SK-N-SH (cell line): ENCODE data around the gene RAB4B. TPM values are rescaled to one million over a fixed set of nuclear protein-coding genes. Genes with fewer than 3 reads are reported as not detected.

ENCODE experiments used
- CTCF ChIA-PET: fragments of 300-600, 350-600 bp; formaldehyde crosslinking; extraction: SDS; loops from one replicate; lab custom pipeline; 2021; lab: Yijun Ruan, JAX
- POLR2A ChIA-PET: fragments of 350-600 bp; sonication (Branson Sonifier 250); formaldehyde crosslinking; extraction: SDS; loops from one replicate; lab custom pipeline; 2020; ENCODE audit warnings: antibody characterized with exemption, inconsistent platforms; lab: Yijun Ruan, JAX
- DNase-seq: peaks from one replicate; pipeline ENCODE4 v3.0.0; 2012
- H2AFZ ChIP-seq: fragments of 200-600 bp; sonication (generic); 2 replicates; pipeline ENCODE4 v1.8.1; 2016; ENCODE audit warnings: antibody characterized with exemption, mild to moderate bottlenecking, low read depth
- H3F3A ChIP-seq: fragments of 200-600 bp; sonication (generic); replicated peaks from 2 replicates; pipeline ENCODE3; 2016; ENCODE audit warnings: antibody characterized with exemption, mild to moderate bottlenecking; ENCODE audit not compliant: insufficient read depth
- H3K27ac ChIP-seq, 2 experiments: fragments of 200-500 bp in 1 of 2; fragments of 200-600 bp in 1 of 2; sonication (Bioruptor generic) in 1 of 2; sonication (generic), shearing (Covaris generic) in 1 of 2; 2 replicates each; pipeline versions ENCODE4 v1.5.1 to v1.6.1; 2014 to 2016; ENCODE audit warnings: low read depth in 2 of 2, inconsistent platforms in 1 of 2, low read length in 1 of 2, mild to moderate bottlenecking in 1 of 2, mixed read lengths in 1 of 2
- H3K27me3 ChIP-seq: fragments of 200-600 bp; sonication (generic), shearing (Covaris generic); 2 replicates; pipeline ENCODE4 v1.6.1; 2016; ENCODE audit warnings: mixed run types; ENCODE audit not compliant: insufficient read depth
- H3K36me3 ChIP-seq, 2 experiments: fragments of 200-500 bp in 1 of 2; fragments of 200-600 bp in 1 of 2; sonication (Bioruptor generic) in 1 of 2; sonication (generic) in 1 of 2; replicated peaks in 1 of 2; 2 replicates each; pipeline versions ENCODE3 to v1.5.1; 2014 to 2016; ENCODE audit warnings: low read length in 1 of 2, mild to moderate bottlenecking in 1 of 2; ENCODE audit not compliant: insufficient read depth in 2 of 2, control insufficient read depth in 1 of 2
- H3K4me1 ChIP-seq, 2 experiments: fragments of 200-500 bp in 1 of 2; fragments of 200-600 bp in 1 of 2; sonication (Bioruptor generic) in 1 of 2; sonication (generic), shearing (Covaris generic) in 1 of 2; 2 replicates each; pipeline versions ENCODE4 v1.5.1 to v1.6.1; 2014 to 2016; ENCODE audit warnings: low read depth in 1 of 2, low read length in 1 of 2, mixed run types in 1 of 2; ENCODE audit not compliant: insufficient read depth in 2 of 2, control insufficient read depth in 1 of 2
- H3K4me2 ChIP-seq: fragments of 200-600 bp; sonication (generic), shearing (Covaris generic); 2 replicates; pipeline ENCODE4 v1.6.1; 2017; ENCODE audit warnings: mixed run types
- H3K4me3 ChIP-seq, 2 experiments: fragments of 200-500 bp in 1 of 2; fragments of 200-600 bp in 1 of 2; sonication (Bioruptor generic) in 1 of 2; sonication (generic), shearing (Covaris generic) in 1 of 2; 2 replicates each; pipeline versions ENCODE4 v1.5.1 to v1.8.1; 2014 to 2016; ENCODE audit warnings: low read depth in 2 of 2, inconsistent platforms in 1 of 2, low read length in 1 of 2, mild to moderate bottlenecking in 1 of 2, mixed read lengths in 1 of 2, moderate library complexity in 1 of 2
- H3K79me2 ChIP-seq: fragments of 200-600 bp; sonication (generic); 2 replicates; pipeline ENCODE4 v1.8.1; 2017; ENCODE audit warnings: mild to moderate bottlenecking; ENCODE audit not compliant: insufficient read depth
- H3K9ac ChIP-seq: fragments of 200-600 bp; sonication (generic); 2 replicates; pipeline ENCODE4 v1.6.1; 2017; ENCODE audit warnings: mixed run types
- H3K9me2 ChIP-seq: fragments of 200-600 bp; sonication (generic); 2 replicates; pipeline ENCODE4 v1.6.1; 2017; ENCODE audit warnings: mixed run types
- H3K9me3 ChIP-seq: fragments of 200-600 bp; sonication (generic); 2 replicates; pipeline ENCODE4 v1.6.1; 2017; ENCODE audit warnings: mixed run types, mild to moderate bottlenecking, moderate library complexity
- H4K20me1 ChIP-seq: fragments of 200-600 bp; sonication (generic); 2 replicates; pipeline ENCODE4 v1.6.1; 2017; ENCODE audit warnings: mild to moderate bottlenecking, mixed run types; ENCODE audit not compliant: insufficient read depth
- CHD2 ChIP-seq: fragments of 150-350 bp; IDR thresholded peaks from 2 replicates; pipeline ENCODE4 v1.6.1; 2018; ENCODE audit warnings: low read length; ENCODE audit not compliant: partially characterized antibody
- FOSL2 ChIP-seq: IDR thresholded peaks from 2 replicates; pipeline ENCODE4 v1.4.0; 2012; ENCODE audit warnings: low read depth, mild to moderate bottlenecking, moderate library complexity, borderline replicate concordance
- FOXJ3 ChIP-seq: sonication (generic); formaldehyde crosslinking; IDR thresholded peaks from 2 replicates; pipeline ENCODE4 v1.5.1; 2020; ENCODE audit warnings: mild to moderate bottlenecking, missing genetic modification reagents
- GABPA ChIP-seq: IDR thresholded peaks from 2 replicates; pipeline ENCODE4 v1.4.0; 2012; ENCODE audit warnings: low read depth, mild to moderate bottlenecking
- GATA2 ChIP-seq: sonication (generic); formaldehyde crosslinking; IDR thresholded peaks from 2 replicates; pipeline ENCODE4 v1.5.0; 2020; ENCODE audit warnings: mild to moderate bottlenecking, missing genetic modification reagents
- JUND ChIP-seq: IDR thresholded peaks from 2 replicates; pipeline ENCODE4 v1.4.0; 2012
- MAX ChIP-seq: IDR thresholded peaks from 2 replicates; pipeline ENCODE4 v1.4.0; 2012; ENCODE audit warnings: low read depth
- MEF2A ChIP-seq: IDR thresholded peaks from 2 replicates; pipeline ENCODE4 v1.4.0; 2012; ENCODE audit warnings: low read depth, borderline replicate concordance
- NFIC ChIP-seq: IDR thresholded peaks from 2 replicates; pipeline ENCODE4 v1.4.0; 2012; ENCODE audit warnings: borderline replicate concordance
- NRF1 ChIP-seq: IDR thresholded peaks from 2 replicates; pipeline ENCODE4 v1.6.1; 2012; ENCODE audit warnings: low read depth, mild to moderate bottlenecking, low read length
- PBX3 ChIP-seq: IDR thresholded peaks from 2 replicates; pipeline ENCODE4; 2012
- RFX5 ChIP-seq: IDR thresholded peaks from 2 replicates; pipeline ENCODE4 v1.6.1; 2012; ENCODE audit warnings: mild to moderate bottlenecking, improper control_type of control experiment, low read length
- SIN3A ChIP-seq: IDR thresholded peaks from 2 replicates; pipeline ENCODE4 v1.6.1; 2012; ENCODE audit warnings: low read depth, mild to moderate bottlenecking, low read length, moderate library complexity, borderline replicate concordance
- TAF1 ChIP-seq: IDR thresholded peaks from 2 replicates; pipeline ENCODE4 v1.6.1; 2012; ENCODE audit warnings: low read depth, mild to moderate bottlenecking, low read length, moderate library complexity, borderline replicate concordance
- TCF12 ChIP-seq: IDR thresholded peaks from 2 replicates; pipeline ENCODE4 v1.4.0; 2012
- ZBTB33 ChIP-seq: IDR thresholded peaks from 2 replicates; pipeline ENCODE4 v1.4.0; 2012; ENCODE audit warnings: low read depth, borderline replicate concordance
- WGBS: methylation state at CpG from one replicate; pipeline ENCODE4 v1.1.6; 2017; ENCODE audit warnings: low lambda C conversion rate; 5-methylcytosine and 5-hydroxymethylcytosine counted together
- polyA plus RNA-seq, 3 experiments: library from polyadenylated mRNA; depleted of rRNA; stranded (reverse); fragments of >200 nt; gene quantifications; 2 replicates each; pipeline ENCODE4 v1.2.3, GENCODE V29; 2012

Gene RAB4B
- polyA plus RNA-seq, 1 of the 3 experiments (the other 2 are of a cell fraction), result 53.2 TPM

- TF ChIP-seq JUND (no peak), TCF12 (no peak), PBX3 (no peak), GATA2 (no peak), FOXJ3 (no peak), CHD2 (no peak)
Measured at GRCh38 chr19:40742477-40742876, 35.6 kb upstream of the RAB4B start (continued).

- H3K9me2 ChIP-seq, result no peaks in the 10 kb centered on the region
- no peak overlapping the region for H3K4me2 ChIP-seq
- peaks cover under 1 to 3% of the 10 kb centered on the region in 2 experiments for H3K36me3 ChIP-seq
- 0 out of 4 replicates have a peak, but pooled peaks cover 0 to 4% of the 10 kb centered on the region in 2 experiments for H3K4me1 ChIP-seq
- H3K9me3 ChIP-seq, result no peaks in the 10 kb centered on the region
- H2AFZ ChIP-seq, result no peak overlapping the region
- H3K9ac ChIP-seq, result no peak overlapping the region
- no peak overlapping the region for H3K27ac ChIP-seq
- ChIA-PET CTCF (interaction anchor here (0.8 to 3.3 kb wide), 3 partner anchors 64 to 108 kb away, joined by 3 to 10 read pairs (median 9); no protein-coding TSS in a partner anchor), POLR2A (interaction anchor here (0.8 kb wide), 1 partner anchor 60 kb away, joined by 3 read pairs; no protein-coding TSS in a partner anchor)
- no peaks in the 10 kb centered on the region; the same call in 1 of the 2 replicates for H3K79me2 ChIP-seq
- 94% methylated on average over 8 of the region's 12 CpGs for WGBS
- H3K4me3 ChIP-seq, result no peak overlapping the region
- H3K27me3 ChIP-seq, result no peaks in the 10 kb centered on the region
- no peaks in the 10 kb centered on the region for H3F3A ChIP-seq
- DNase-seq, result no peak
- no peaks in the 10 kb centered on the region for H4K20me1 ChIP-seq
- TF ChIP-seq CHD2, result no peak
- TF ChIP-seq TCF12, result no peak
- TF ChIP-seq JUND, result no peak
- TF ChIP-seq SIN3A, result no peak
- TF ChIP-seq PBX3, result no peak
- TF ChIP-seq RFX5, result no peak
- no peak for TF ChIP-seq MAX
Measured at GRCh38 chr19:40742886-40743285, 35.2 kb upstream of the RAB4B start.

GRCh38 chr19:40743926-40744325 lies 34.1 kb upstream of the RAB4B start:
- H3F3A ChIP-seq, result no peaks in the 10 kb centered on the region
- TF ChIP-seq ZBTB33, result no peak
- TF ChIP-seq GABPA, result no peak
- no peak for TF ChIP-seq MEF2A
- TF ChIP-seq TAF1, result no peak
- no peak for TF ChIP-seq FOSL2
- TF ChIP-seq FOXJ3, result no peak
- TF ChIP-seq NRF1, result no peak
- TF ChIP-seq JUND, result no peak
- no peak for TF ChIP-seq NFIC
- TF ChIP-seq, all 33 proteins: peak for 0
- H2AFZ ChIP-seq, result no peak overlapping the region
- DNase-seq, result no peak
- no peak overlapping the region for H3K4me2 ChIP-seq
- WGBS, result 100% methylated on average over 4 of the region's 10 CpGs
- H3K36me3 ChIP-seq, result no peaks in the 10 kb centered on the region
- H3K27me3 ChIP-seq, result no peaks in the 10 kb centered on the region
- H3K9ac ChIP-seq, result no peak overlapping the region
- H3K9me2 ChIP-seq, result no peaks in the 10 kb centered on the region
- H4K20me1 ChIP-seq, result no peaks in the 10 kb centered on the region
- H3K4me3 ChIP-seq, result no peak overlapping the region
- H3K4me1 ChIP-seq, result peaks cover 3 to 4% of the 10 kb centered on the region in 2 experiments; a peak in 1 of 4 replicates
- H3K27ac ChIP-seq, result no peak overlapping the region
- H3K9me3 ChIP-seq, result no peaks in the 10 kb centered on the region
- peaks cover 2% of the 10 kb centered on the region for H3K79me2 ChIP-seq
- ChIA-PET POLR2A (interaction anchor here (0.7 to 1.2 kb wide), 2 partner anchors 17 to 23 kb away, joined by 3 to 8 read pairs; no protein-coding TSS in a partner anchor), CTCF (interaction anchor here (1.3 to 3.3 kb wide), 2 partner anchors 76 to 81 kb away, joined by 3 to 10 read pairs; no protein-coding TSS in a partner anchor)
